H54 (cell line): Measurements from ENCODE around the gene MAP2K5.

Source experiments
- DNase-seq: peaks from one replicate; pipeline ENCODE4 v3.0.0; 2011; ENCODE audit warnings: low spot score, mixed read lengths; ENCODE audit not compliant: insufficient read length
- FAIRE-seq: peaks from 3 replicates; lab custom pipeline; 2011; peaks lifted over from hg19 to GRCh38; lab: Jason Lieb, UNC
- POLR2A ChIP-seq: IDR thresholded peaks from 2 replicates; pipeline ENCODE4 v1.6.1; 2011; ENCODE audit warnings: low read depth, mild to moderate bottlenecking, low read length

The MAP2K5 gene

DNA sequence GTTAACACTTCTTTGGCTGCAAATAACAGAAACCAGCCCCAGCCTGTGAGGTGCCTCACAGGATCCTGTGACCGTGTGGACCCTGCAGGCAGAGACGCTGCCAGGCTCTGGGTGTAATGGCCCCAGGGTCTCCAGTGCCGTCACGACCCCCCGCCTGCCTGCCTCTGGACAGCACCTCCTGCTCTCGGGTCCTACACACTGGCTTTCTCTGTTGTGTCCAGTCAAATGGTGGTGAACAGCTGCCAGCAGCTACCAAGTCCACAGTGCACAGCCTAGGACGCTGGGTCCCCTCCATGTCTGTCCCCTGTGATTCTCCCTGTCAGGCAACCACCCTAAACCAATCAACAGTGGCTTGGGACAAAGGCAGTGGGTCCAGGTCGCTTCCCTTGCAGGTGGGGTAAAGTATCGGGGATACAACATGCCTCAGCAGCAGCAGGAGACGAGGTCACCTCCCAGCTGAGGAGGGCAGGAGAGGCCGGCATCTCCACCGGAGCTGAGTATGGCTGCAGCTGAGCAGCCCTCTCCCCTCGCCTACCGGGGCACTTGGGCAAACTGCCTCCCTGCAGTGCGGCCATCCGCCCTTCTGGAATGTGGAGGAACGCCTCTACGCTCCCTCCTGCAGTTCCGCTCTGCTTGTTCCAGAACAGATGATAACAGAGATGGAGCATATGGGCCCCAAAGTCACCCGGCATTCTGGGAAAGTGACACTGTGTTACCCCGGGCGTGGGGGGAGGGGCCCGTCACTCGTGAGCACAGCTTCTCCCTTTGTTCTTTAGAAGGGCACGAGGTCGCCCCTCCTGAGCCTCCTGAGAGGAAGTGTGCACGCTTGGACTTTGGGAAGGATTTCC, 261.7 kb downstream of the MAP2K5 start:
- no peak for FAIRE-seq
- TF ChIP-seq POLR2A, result no peak
- no peak for DNase-seq

- no peak for FAIRE-seq
- no peak for TF ChIP-seq POLR2A
- no peak for DNase-seq
These were observed 262.6 kb downstream of the MAP2K5 start for GRCh38 chr15:67805008-67805665.

- no peak for FAIRE-seq
These were observed 263.4 kb downstream of the MAP2K5 start for GRCh38 chr15:67805666-67806516.

GRCh38 chr15:67806536-67806935, 264.0 kb downstream of the MAP2K5 start:
- TF ChIP-seq POLR2A, result no peak
- no peak for FAIRE-seq
- DNase-seq, result no peak

More at GRCh38 chr15:67805666-67806516, 263.4 kb downstream of the MAP2K5 start:
- DNase-seq, result no peak
- no peak for TF ChIP-seq POLR2A

- no peak for TF ChIP-seq POLR2A
- DNase-seq (no peak), FAIRE-seq (no peak)
These were observed 264.6 kb downstream of the MAP2K5 start for GRCh38 chr15:67807141-67807540.

GRCh38 chr15:67807836-67808235, 265.3 kb downstream of the MAP2K5 start:
- FAIRE-seq, result no peak
- no peak for DNase-seq
- TF ChIP-seq POLR2A, result no peak

DNA sequence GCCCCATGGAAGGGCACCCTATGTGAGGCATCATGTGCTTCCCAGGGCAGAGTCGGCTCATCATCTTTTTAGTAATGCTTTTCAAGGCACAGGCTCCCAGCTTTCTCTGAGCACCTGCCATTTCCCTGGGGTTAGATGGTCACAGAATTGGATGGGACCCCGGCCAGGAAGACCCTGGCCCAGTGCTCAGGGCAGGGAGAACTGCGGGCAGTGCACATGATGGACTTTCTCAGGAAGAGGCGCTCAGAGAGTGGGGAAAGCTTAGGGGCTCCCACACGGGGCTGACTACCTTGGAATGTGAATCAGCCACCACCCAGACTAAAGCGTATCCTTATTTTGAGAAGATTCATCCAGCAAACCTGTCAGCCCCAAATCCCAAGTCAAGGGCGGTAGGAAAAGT, 266.3 kb downstream of the MAP2K5 start:
- DNase-seq (no peak), FAIRE-seq (no peak)
- no peak for TF ChIP-seq POLR2A

GRCh38 chr15:67809441-67809840, 266.9 kb downstream of the MAP2K5 start:
- no peak for DNase-seq
- TF ChIP-seq POLR2A, result no peak
- no peak for FAIRE-seq

DNA sequence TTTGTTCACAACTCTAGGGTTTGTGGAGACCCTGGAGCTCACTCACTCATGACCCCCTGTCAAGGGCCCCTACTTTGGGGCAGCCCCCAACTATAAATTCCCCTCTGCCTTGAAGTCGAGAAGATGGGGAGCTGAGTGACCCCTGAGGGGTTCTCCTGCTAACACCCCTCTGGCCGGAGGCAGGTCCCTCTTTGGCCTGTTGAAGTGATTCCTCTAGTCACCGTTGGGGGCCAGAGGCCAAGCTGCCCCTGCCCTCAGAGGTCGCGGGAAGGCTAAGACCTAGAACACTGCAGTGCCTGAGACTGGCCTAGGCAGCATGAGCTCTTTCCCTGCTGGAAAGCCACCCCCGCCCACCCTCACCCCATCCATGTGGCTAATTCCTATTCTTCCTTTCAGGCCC, 267.4 kb downstream of the MAP2K5 start:
- no peak for FAIRE-seq

GRCh38 chr15:67812241-67812644, 269.7 kb downstream of the MAP2K5 start:
- TF ChIP-seq POLR2A, result no peak
- FAIRE-seq (no peak), DNase-seq (no peak)

More for the DNA sequence above, 267.4 kb downstream of the MAP2K5 start:
- no peak for DNase-seq
- no peak for TF ChIP-seq POLR2A

DNA sequence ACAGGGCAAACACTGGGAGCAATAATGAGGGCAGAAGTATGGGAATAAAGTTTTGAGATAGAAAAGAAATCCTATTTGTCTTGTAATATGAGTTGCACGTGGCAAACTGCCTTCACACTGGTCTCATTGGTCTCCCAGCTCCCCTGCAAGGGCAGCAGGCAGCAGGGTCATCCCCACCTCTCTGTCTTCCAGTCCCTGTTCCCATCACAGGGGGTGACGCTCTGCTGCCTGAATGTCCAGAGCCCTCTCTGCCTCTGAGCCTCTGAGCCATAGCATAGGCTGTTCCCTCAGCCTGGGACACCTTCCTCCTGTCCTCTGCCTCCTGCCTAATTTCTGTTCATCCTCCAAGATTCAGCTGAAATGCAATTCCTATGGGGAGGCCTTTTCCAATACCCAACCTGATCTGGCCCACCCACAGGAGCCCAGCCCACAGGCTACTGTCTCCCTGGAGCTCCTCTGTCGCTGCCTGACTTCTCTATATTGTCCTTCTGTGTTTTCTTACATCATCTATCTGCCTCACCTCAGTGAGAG, 270.7 kb downstream of the MAP2K5 start:
- no peak for DNase-seq
- no peak for FAIRE-seq
- TF ChIP-seq POLR2A, result no peak

DNA sequence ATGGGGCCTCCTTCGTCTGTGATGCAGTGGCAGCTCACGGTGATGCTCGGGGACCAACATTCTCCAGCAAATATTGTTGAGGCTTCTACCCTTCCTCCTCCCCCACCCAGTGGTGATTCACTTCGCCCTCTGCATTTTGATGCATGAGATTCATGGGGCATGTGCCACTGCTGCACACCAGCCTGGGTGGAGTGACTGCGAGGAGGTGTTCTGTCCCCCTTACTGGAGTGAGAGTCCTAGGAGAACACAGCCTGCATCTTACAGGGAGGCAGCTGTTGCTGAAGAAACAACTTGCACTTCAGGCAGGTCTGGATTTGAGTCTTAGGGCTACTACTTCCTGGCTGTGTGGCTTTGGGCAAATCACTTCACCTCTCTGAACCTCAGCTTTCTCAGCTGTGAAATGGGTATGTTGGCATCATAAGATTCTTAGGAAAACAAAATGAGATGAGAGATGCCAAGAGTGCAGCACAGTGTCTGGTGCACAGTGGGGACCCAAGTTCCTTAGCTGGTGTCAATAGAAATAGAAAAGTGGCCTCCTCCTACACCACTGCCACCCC, 272.6 kb downstream of the MAP2K5 start:
- FAIRE-seq, result no peak
- no peak for DNase-seq
- TF ChIP-seq POLR2A, result no peak

DNA sequence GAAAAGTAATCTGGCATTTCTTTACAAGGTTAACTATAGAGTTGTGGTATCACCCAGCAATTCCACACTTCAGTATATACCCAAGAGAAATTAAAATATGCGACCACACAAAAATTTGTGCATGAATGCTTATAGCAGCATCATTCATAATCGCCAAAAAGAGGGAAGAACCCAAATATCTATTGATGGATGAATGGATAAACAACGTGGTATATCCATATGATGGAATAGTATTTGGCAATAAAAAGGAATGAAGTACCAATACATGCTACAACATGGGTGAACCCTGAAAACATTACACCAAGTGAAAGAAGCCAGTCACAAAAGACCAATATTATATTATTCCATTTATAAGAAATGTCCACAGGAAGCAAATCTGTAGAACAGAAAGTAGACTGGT, 274.2 kb downstream of the MAP2K5 start:
- FAIRE-seq, result no peak
- no peak for TF ChIP-seq POLR2A
- DNase-seq, result no peak
